ENCODE data around the gene THADA.
"Not testable (repeated sequence)": the region's sequence is repeated elsewhere in the genome, so short reads cannot be mapped to it uniquely, and the experiment has no call there.

THADA gene

GRCh38 chr2:43294973-43295603, 300.8 kb downstream of the THADA start:
- no peak for DNase-seq

- peak; percentile 25 to 62 for DNase-seq
Observed at GRCh38 chr2:43293744-43294695, 301.8 kb downstream of the THADA start.

GRCh38 chr2:43292851-43293743, 302.7 kb downstream of the THADA start:
- no peak for DNase-seq

- DNase-seq = no peak
Observed at GRCh38 chr2:43292297-43292696, 303.5 kb downstream of the THADA start.

GRCh38 chr2:43289331-43289730, 306.5 kb downstream of the THADA start:
- DNase-seq = no peak

- no peak for DNase-seq
Observed at GRCh38 chr2:43288417-43289305, 307.2 kb downstream of the THADA start.

- no peak for DNase-seq
Observed at GRCh38 chr2:43285987-43286386, 309.9 kb downstream of the THADA start.

- DNase-seq = no peak
Observed at GRCh38 chr2:43284967-43285366, 310.9 kb downstream of the THADA start.

- DNase-seq = not testable (repeated sequence)
Observed at GRCh38 chr2:43284347-43284746, 311.5 kb downstream of the THADA start.

GRCh38 chr2:43280994-43281393, 314.8 kb downstream of the THADA start:
- DNase-seq = no peak

GRCh38 chr2:43279317-43279840, 316.5 kb downstream of the THADA start:
- no peak for DNase-seq

- no peak for DNase-seq
Observed at GRCh38 chr2:43278564-43279220, 317.1 kb downstream of the THADA start.

- no peak for DNase-seq
Observed at GRCh38 chr2:43276962-43277391, 318.9 kb downstream of the THADA start.

GRCh38 chr2:43276266-43276941, 319.4 kb downstream of the THADA start:
- DNase-seq = no peak

- no peak for DNase-seq
Observed at GRCh38 chr2:43274721-43275120, 321.1 kb downstream of the THADA start.

GRCh38 chr2:43274055-43274454, 321.8 kb downstream of the THADA start:
- DNase-seq = no peak

- no peak for DNase-seq
Observed at GRCh38 chr2:43273529-43273928, 322.3 kb downstream of the THADA start.

GRCh38 chr2:43270930-43271615, 324.8 kb downstream of the THADA start:
- no peak for DNase-seq

- no peak for DNase-seq
Observed at GRCh38 chr2:43270461-43270860, 325.4 kb downstream of the THADA start.

GRCh38 chr2:43269706-43270105, 326.1 kb downstream of the THADA start:
- no peak for DNase-seq
